ENCODE measurements around the gene CAND1.

CAND1 gene

DNA sequence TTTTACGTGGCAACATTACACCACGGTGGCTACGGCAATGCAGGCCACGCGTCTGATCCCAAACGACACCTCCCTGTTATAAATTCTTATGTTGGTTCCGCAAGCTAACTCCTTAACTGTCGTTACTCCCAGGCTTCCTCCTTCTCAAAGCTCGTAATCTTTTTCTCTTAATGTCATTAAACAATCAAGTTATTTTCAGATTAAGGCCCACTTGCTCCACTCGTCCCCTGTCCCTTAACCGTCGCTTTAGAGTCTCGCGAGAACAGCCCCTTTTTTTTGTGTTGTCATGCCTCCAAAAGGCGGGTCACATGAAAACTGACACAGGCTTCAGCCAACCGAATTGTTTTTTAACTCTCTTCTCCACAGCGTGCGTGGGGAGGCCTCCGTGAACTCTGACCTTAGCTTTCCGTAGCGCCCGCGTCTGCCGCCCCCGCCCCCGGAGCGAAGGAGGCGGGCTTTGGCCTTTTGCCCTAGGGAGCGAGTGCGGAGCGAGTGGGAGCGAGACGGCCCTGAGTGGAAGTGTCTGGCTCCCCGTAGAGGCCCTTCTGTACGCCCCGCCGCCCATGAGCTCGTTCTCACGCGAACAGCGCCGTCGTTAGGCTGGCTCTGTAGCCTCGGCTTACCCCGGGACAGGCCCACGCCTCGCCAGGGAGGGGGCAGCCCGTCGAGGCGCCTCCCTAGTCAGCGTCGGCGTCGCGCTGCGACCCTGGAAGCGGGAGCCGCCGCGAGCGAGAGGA is at the start of gene CAND1:
TSS of gene CAND1 (plus strand) at position 463 of the 737 bp plus-strand sequence. CDS start 360 bp downstream, outside the sequence.
- peak; percentile 93 for DNase-seq (ENCODE audit: low spot score)
- TF ChIP-seq, protein P1, sequence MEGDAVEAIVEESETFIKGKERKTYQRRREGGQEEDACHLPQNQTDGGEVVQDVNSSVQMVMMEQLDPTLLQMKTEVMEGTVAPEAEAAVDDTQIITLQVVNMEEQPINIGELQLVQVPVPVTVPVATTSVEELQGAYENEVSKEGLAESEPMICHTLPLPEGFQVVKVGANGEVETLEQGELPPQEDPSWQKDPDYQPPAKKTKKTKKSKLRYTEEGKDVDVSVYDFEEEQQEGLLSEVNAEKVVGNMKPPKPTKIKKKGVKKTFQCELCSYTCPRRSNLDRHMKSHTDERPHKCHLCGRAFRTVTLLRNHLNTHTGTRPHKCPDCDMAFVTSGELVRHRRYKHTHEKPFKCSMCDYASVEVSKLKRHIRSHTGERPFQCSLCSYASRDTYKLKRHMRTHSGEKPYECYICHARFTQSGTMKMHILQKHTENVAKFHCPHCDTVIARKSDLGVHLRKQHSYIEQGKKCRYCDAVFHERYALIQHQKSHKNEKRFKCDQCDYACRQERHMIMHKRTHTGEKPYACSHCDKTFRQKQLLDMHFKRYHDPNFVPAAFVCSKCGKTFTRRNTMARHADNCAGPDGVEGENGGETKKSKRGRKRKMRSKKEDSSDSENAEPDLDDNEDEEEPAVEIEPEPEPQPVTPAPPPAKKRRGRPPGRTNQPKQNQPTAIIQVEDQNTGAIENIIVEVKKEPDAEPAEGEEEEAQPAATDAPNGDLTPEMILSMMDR (IDR thresholded peaks at IDR 0.05; ENCODE audit: borderline replicate concordance, control extremely low read depth, extremely low read depth, insufficient read depth, missing control alignments) = peak; percentile 13
- in situ Hi-C loops (cut with MboI; ENCODE audit: low sequenced_read_pairs, unreplicated experiment) = no loop called here

DNA sequence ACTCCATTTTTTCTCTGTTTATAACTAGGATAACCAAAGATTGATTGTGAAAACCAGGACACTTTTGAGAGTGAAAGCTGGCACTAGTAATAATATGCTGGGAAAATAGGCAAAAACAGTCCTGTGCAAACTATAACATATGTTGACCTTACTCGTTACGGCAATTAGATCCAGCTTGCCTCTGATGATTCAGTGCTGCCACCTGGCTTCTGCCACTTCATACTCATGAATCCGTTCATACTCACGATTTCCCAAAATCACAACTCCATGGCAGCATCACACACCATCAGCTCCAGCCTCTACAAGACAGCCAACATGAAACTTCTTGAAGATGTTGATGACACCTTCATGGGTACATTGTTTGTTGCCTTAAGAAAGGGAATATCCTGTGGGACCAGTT is 49.1 kb upstream of the CAND1 start:
- in situ Hi-C loops (cut with MboI; ENCODE audit: low sequenced_read_pairs, unreplicated experiment) = no loop called here
- no peak for DNase-seq (ENCODE audit: low spot score)
- TF ChIP-seq, protein P1 (IDR thresholded peaks at IDR 0.05; ENCODE audit: borderline replicate concordance, control extremely low read depth, extremely low read depth, insufficient read depth, missing control alignments) = no peak

DNA sequence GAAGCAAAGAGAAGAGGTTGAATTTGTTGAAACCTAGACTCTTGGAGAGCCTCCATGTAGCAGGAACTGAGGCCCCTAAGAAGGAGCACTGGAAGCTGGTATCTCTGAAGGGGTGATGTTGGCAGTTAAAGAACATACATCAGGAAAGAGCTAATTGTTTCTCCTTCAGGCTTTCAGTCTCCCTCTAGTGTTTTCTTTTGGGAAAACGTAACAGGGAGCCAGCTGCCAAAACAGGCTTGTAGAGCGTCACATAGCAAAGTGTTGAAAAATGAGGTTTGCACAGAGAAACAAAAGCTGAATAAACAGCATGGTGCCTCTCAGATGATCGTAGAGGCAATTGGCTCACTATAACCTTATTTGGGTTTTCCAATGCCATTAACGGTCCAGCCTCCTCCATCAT is 46.9 kb upstream of the CAND1 start:
- TF ChIP-seq, protein P1 (IDR thresholded peaks at IDR 0.05; ENCODE audit: borderline replicate concordance, control extremely low read depth, extremely low read depth, insufficient read depth, missing control alignments) = no peak
- in situ Hi-C loops (cut with MboI; ENCODE audit: low sequenced_read_pairs, unreplicated experiment) = no loop called here
- no peak for DNase-seq (ENCODE audit: low spot score)

DNA sequence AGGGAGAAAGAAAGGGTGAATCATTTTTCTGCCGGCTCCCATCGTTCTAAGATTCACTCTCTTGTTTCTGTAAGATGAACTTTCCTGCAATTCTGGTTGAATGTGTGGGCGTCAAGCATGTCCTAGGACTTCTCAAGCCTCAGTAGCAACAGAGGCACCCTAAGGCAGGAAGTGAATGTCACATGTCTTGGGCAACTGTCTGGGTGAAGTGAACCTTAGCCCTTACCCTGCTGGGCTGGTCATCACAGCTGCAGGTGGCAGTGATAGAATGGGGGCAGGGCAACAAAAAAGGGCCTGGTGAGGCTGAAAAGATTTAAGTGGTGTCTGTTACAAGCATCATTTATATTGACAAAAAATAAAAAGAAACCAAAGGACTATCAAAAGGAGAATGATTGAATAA is 45.9 kb upstream of the CAND1 start:
- TF ChIP-seq, protein P1 (IDR thresholded peaks at IDR 0.05; ENCODE audit: borderline replicate concordance, control extremely low read depth, extremely low read depth, insufficient read depth, missing control alignments) = no peak
- no peak for DNase-seq (ENCODE audit: low spot score)
- in situ Hi-C loops (cut with MboI; ENCODE audit: low sequenced_read_pairs, unreplicated experiment) = no loop called here

DNA sequence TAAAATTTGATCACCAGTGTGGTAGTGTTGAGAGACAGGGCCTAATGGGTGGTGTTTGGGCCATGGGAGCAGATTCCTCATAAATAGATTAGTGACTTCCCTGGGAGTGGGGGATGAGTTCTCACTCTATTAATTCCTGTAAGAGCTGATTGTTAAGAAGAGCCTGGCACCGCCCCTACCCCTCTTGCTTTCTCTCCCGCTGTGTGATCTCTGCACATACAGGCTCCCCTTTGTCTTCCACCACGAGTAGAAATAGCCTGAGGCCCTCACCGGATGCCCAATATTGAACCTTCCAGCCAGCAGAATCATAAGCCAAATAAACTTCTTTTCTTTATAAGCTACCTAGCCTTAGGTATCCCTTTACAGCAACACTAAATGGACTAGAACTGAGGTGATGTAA is 31.9 kb upstream of the CAND1 start:
- DNase-seq (ENCODE audit: low spot score) = no peak
- in situ Hi-C loops (cut with MboI; ENCODE audit: low sequenced_read_pairs, unreplicated experiment) = no loop called here
- TF ChIP-seq, protein P1 (IDR thresholded peaks at IDR 0.05; ENCODE audit: borderline replicate concordance, control extremely low read depth, extremely low read depth, insufficient read depth, missing control alignments) = no peak

DNA sequence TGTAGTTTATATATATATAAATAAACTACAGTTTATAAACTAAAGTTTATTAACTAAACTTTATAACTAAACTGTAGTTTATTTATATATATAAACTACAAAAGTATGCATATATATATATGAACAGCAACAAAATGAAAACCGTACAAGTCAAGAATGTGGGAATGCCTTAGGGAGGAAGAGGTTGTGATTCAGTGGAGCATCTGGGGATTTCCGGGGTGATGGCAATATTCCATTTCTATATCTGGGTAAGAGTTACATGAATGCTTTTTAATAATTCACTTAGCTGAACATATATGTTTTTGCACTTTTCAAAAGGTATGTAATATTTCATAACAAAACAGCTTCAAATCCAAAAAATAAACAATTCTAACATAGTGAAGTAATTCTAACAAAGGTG is 30.1 kb upstream of the CAND1 start:
- in situ Hi-C loops (cut with MboI; ENCODE audit: low sequenced_read_pairs, unreplicated experiment) = no loop called here
- DNase-seq (ENCODE audit: low spot score) = no peak
- TF ChIP-seq, protein P1 (IDR thresholded peaks at IDR 0.05; ENCODE audit: borderline replicate concordance, control extremely low read depth, extremely low read depth, insufficient read depth, missing control alignments) = no peak
